GM19240 (cell line): ENCODE results near the gene AREG.

Experiments used
- DNase-seq: peaks from one replicate; pipeline ENCODE4 v3.0.0; 2011; ENCODE audit warnings: low spot score; ENCODE audit not compliant: insufficient read length

Gene AREG

GRCh38 chr4:74431113-74431826, 13.7 kb upstream of the AREG start:
- DNase-seq = no peak

GRCh38 chr4:74433043-74433442, 11.9 kb upstream of the AREG start:
- DNase-seq = no peak

- DNase-seq = no peak
These were observed 11.3 kb upstream of the AREG start for GRCh38 chr4:74433541-74434172.

- no peak for DNase-seq
These were observed 9.6 kb upstream of the AREG start for GRCh38 chr4:74435296-74435695.

GRCh38 chr4:74437866-74438265, 7.1 kb upstream of the AREG start:
- DNase-seq = no peak

GRCh38 chr4:74438661-74439060, 6.3 kb upstream of the AREG start:
- no peak for DNase-seq

GRCh38 chr4:74439952-74440351, 5.0 kb upstream of the AREG start:
- no peak for DNase-seq

GRCh38 chr4:74440356-74440755, 4.6 kb upstream of the AREG start:
- no peak for DNase-seq

- DNase-seq = no peak
These were observed 3.2 kb upstream of the AREG start for GRCh38 chr4:74441744-74442143.

GRCh38 chr4:74446193-74446868, 1.4 kb downstream of the AREG start:
- no peak for DNase-seq

GRCh38 chr4:74446896-74447295, 2.0 kb downstream of the AREG start:
- DNase-seq = no peak

- DNase-seq = no peak
These were observed 2.8 kb downstream of the AREG start for GRCh38 chr4:74447636-74448233.

GRCh38 chr4:74449571-74450297, 4.8 kb downstream of the AREG start:
- DNase-seq = no peak

GRCh38 chr4:74450298-74450683, 5.4 kb downstream of the AREG start:
- no peak for DNase-seq

- no peak for DNase-seq
These were observed 6.3 kb downstream of the AREG start for GRCh38 chr4:74451214-74451661.

- no peak for DNase-seq
These were observed 8.2 kb downstream of the AREG start for GRCh38 chr4:74453037-74453635.

- no peak for DNase-seq
These were observed 9.2 kb downstream of the AREG start for GRCh38 chr4:74453829-74454742.

- no peak for DNase-seq
These were observed 10.6 kb downstream of the AREG start for GRCh38 chr4:74455361-74456055.

GRCh38 chr4:74456056-74456744, 11.3 kb downstream of the AREG start:
- DNase-seq = no peak
